ENCODE measurements around the gene ST6GALNAC5. TPM values are rescaled to one million over a fixed set of nuclear protein-coding genes. Genes with fewer than 3 reads are reported as not detected.

The ST6GALNAC5 gene
- total RNA-seq, 4 donors from 2014 or later: 0.27 to 5.7 (median 1.4) TPM

- no peak overlapping the region for H3K27ac ChIP-seq
- no peak overlapping the region for H3K4me3 ChIP-seq
- DNase-seq: no peak
- intact Hi-C loops (cut with DNase I): no loop called here
- H3K36me3 ChIP-seq: no peaks in the 10 kb centered on the region
- no peaks in the 10 kb centered on the region for H3K4me1 ChIP-seq
- no peaks in the 10 kb centered on the region for H3K27me3 ChIP-seq
- no peak for TF ChIP-seq POLR2A (IDR thresholded peaks at IDR 0.05)
- TF ChIP-seq CTCF (IDR thresholded peaks at IDR 0.05): no peak
- H3K9me3 ChIP-seq: no peaks in the 10 kb centered on the region
- 45 to 46% methylated on average over 5 of the region's 5 CpGs for whole genome bisulfite sequencing, 2 donors
Measured at GRCh38 chr1:77060000-77060399, 192.7 kb downstream of the ST6GALNAC5 start.

GRCh38 chr1:77061162-77061561 is 193.9 kb downstream of the ST6GALNAC5 start:
- TF ChIP-seq CTCF (IDR thresholded peaks at IDR 0.05) (no peak), POLR2A (IDR thresholded peaks at IDR 0.05) (no peak)
- no peak for DNase-seq
- intact Hi-C loops (cut with DNase I): no loop called here
- Histone ChIP-seq H3K36me3 (no peaks in the 10 kb centered on the region), H3K9me3 (no peaks in the 10 kb centered on the region), H3K27me3 (no peaks in the 10 kb centered on the region), H3K27ac (no peak overlapping the region), H3K4me3 (no peak overlapping the region), H3K4me1 (no peaks in the 10 kb centered on the region)
- whole genome bisulfite sequencing, 2 donors: 63 to 67% methylated on average over 3 of the region's 3 CpGs

- WGBS, 2 donors: 56 to 58% methylated on average over 4 of the region's 4 CpGs
- TF ChIP-seq CTCF (IDR thresholded peaks at IDR 0.05): no peak
- TF ChIP-seq POLR2A (IDR thresholded peaks at IDR 0.05): no peak
Measured at GRCh38 chr1:77063118-77063517, 195.8 kb downstream of the ST6GALNAC5 start.

GRCh38 chr1:77064246-77064645 is 197.0 kb downstream of the ST6GALNAC5 start:
- Histone ChIP-seq H3K4me1 (peaks cover 0 to 10% (median 0%) of the 10 kb centered on the region in 3 donors), H3K9me3 (no peaks in the 10 kb centered on the region), H3K27ac (no peak overlapping the region), H3K27me3 (no peaks in the 10 kb centered on the region), H3K36me3 (no peaks in the 10 kb centered on the region), H3K4me3 (no peak overlapping the region)
- intact Hi-C loops (cut with DNase I): no loop called here
- DNase-seq: no peak
- TF ChIP-seq CTCF (IDR thresholded peaks at IDR 0.05): no peak
- no peak for TF ChIP-seq POLR2A (IDR thresholded peaks at IDR 0.05)
- 17 to 62% methylated on average over 2 of the region's 2 CpGs for WGBS, 2 donors

More at GRCh38 chr1:77063118-77063517, 195.8 kb downstream of the ST6GALNAC5 start:
- DNase-seq: no peak
- Histone ChIP-seq H3K36me3 (no peaks in the 10 kb centered on the region), H3K9me3 (no peaks in the 10 kb centered on the region), H3K4me3 (no peak overlapping the region), H3K4me1 (peaks cover 0 to 9% (median 0%) of the 10 kb centered on the region in 3 donors), H3K27ac (no peak overlapping the region), H3K27me3 (no peaks in the 10 kb centered on the region)
- intact Hi-C loops (cut with DNase I): no loop called here

GRCh38 chr1:77065693-77066342 is 198.5 kb downstream of the ST6GALNAC5 start:
- Histone ChIP-seq H3K9me3 (no peaks in the 10 kb centered on the region), H3K4me3 (no peak overlapping the region), H3K27me3 (no peaks in the 10 kb centered on the region), H3K36me3 (no peaks in the 10 kb centered on the region), H3K27ac (no peak overlapping the region), H3K4me1 (peaks cover 0 to 10% (median 0%) of the 10 kb centered on the region in 3 donors)
- intact Hi-C loops (cut with DNase I): no loop called here
- no peak for DNase-seq
- TF ChIP-seq CTCF (IDR thresholded peaks at IDR 0.05) (no peak), POLR2A (IDR thresholded peaks at IDR 0.05) (no peak)
- WGBS, 2 donors: 48 to 60% methylated on average over 7 of the region's 7 CpGs
